ENCODE measurements around the gene SEC23A. TPM values are rescaled to one million over a fixed set of nuclear protein-coding genes. Genes with fewer than 3 reads are reported as not detected.
"Not testable (repeated sequence)": the region's sequence is repeated elsewhere in the genome, so short reads cannot be mapped to it uniquely, and the experiment has no call there.

The SEC23A gene
- total RNA-seq, 2 experiments from 2014 or later, result 68.4 to 82.1 TPM

DNA sequence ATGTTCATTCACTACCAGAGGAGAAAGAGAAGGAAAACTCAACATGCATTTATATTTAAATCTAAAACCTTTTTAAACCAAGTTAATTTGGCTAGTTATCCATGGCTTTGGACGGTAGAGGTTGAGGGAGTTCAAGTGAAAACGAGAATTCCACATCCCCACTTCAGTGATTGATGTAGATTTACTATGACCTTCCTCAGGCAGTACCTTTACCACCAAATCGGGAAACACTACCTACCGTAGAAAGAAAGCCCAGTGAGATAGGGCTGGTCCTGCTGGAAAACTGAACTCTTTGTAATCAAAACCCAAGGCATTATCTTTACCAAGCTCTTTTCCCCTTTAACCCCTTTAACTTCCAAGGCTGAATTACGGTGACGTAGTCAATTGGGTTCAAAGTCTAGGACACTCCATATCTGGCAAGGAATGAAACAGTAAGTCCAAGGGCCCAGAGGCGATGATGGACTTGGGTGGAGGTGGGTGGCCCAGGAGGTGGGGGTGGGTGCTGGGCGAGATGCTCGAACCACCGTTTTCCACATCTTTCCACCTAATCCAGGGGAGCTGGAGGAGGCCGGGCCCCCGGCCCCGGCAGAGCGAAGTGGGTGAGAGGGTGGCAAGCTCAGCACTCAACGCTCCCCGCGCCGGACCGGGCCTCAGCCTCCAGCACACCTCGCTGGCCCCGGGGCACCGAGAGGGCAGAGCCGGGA is 618 bp downstream of the SEC23A start:
- DNase-seq, result peak in 4 of 14 experiments; percentile 3 to 40 (median 24)
- Mint-ChIP-seq H3K4me1 (ENCODE audit: low read depth) (peaks cover 59% of the 10 kb centered on the region), H3K27ac (peak overlapping the region; percentile 98), H3K4me3 (peak overlapping the region; percentile 98), H3K27me3 (no peaks in the 10 kb centered on the region), H3K9me3 (no peaks in the 10 kb centered on the region), H3K36me3 (ENCODE audit: low read depth) (peaks cover 5% of the 10 kb centered on the region)
- Histone ChIP-seq H3K36me3 (ENCODE audit: insufficient read depth, low read length) (no peaks in the 10 kb centered on the region), H3K4me1 (ENCODE audit: insufficient read depth, low read length) (peaks cover 38% of the 10 kb centered on the region), H3K27ac (ENCODE audit: low read depth in 1 of 2, low read length in 2 of 2) (peak overlapping the region; percentile 83 to 96), H3K9me3 (ENCODE audit: control insufficient read depth in 1 of 2, insufficient read depth in 1 of 2, low read length in 2 of 2) (no peaks in the 10 kb centered on the region), H3K4me3 (ENCODE audit: low read length) (peak overlapping the region; percentile 100), H3K27me3 (ENCODE audit: control insufficient read depth in 1 of 2, insufficient read depth in 2 of 2, low read length in 2 of 2) (no peaks in the 10 kb centered on the region)
- ChIA-PET POLR2A (interaction anchor here (1.0 to 5.2 kb wide), 9 partner anchors 12 to 330 kb away, joined by 3 to 59 read pairs (median 13); partner anchors contain the start of genes FBXO33, GEMIN2, PNN and TRAPPC6B), CTCF (interaction anchor here (1.1 to 2.2 kb wide), 2 partner anchors 11 to 68 kb away, joined by 3 to 10 read pairs; partner anchors contain the start of genes GEMIN2 and TRAPPC6B)
- TF ChIP-seq, protein P1, sequence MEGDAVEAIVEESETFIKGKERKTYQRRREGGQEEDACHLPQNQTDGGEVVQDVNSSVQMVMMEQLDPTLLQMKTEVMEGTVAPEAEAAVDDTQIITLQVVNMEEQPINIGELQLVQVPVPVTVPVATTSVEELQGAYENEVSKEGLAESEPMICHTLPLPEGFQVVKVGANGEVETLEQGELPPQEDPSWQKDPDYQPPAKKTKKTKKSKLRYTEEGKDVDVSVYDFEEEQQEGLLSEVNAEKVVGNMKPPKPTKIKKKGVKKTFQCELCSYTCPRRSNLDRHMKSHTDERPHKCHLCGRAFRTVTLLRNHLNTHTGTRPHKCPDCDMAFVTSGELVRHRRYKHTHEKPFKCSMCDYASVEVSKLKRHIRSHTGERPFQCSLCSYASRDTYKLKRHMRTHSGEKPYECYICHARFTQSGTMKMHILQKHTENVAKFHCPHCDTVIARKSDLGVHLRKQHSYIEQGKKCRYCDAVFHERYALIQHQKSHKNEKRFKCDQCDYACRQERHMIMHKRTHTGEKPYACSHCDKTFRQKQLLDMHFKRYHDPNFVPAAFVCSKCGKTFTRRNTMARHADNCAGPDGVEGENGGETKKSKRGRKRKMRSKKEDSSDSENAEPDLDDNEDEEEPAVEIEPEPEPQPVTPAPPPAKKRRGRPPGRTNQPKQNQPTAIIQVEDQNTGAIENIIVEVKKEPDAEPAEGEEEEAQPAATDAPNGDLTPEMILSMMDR (IDR thresholded peaks at IDR 0.05), result no peak
- ATAC-seq (ENCODE audit: poor library complexity), result peak; percentile 16
- intact Hi-C loops (cut with DNase I, micrococcal nuclease), result loop anchor here (2.0 to 5.0 kb wide), 3 partner anchors 70 to 328 kb away; partner anchors contain the start of gene TRAPPC6B (in 1 of the 2)

GRCh38 chr14:39099748-39100147 is 3.3 kb downstream of the SEC23A start:
- TF ChIP-seq, protein P1 (IDR thresholded peaks at IDR 0.05), result no peak
- intact Hi-C loops (cut with DNase I, micrococcal nuclease), result loop anchor here (5.0 kb wide), 2 partner anchors 73 to 168 kb away; partner anchors contain the start of gene TRAPPC6B (in 1 of the 2)
- peaks cover 45% of the 10 kb centered on the region for H3K4me1 ChIP-seq (ENCODE audit: insufficient read depth, low read length)
- DNase-seq (no peak), ATAC-seq (ENCODE audit: poor library complexity) (no peak)
- Mint-ChIP-seq H3K4me3 (peak overlapping the region; percentile 26), H3K9me3 (no peaks in the 10 kb centered on the region), H3K36me3 (ENCODE audit: low read depth) (peaks cover 26% of the 10 kb centered on the region), H3K27me3 (no peaks in the 10 kb centered on the region), H3K27ac (peak overlapping the region; percentile 16), H3K4me1 (ENCODE audit: low read depth) (peaks cover 64% of the 10 kb centered on the region)
- ChIA-PET CTCF (no interaction called here), POLR2A (interaction anchor here (1.2 to 1.8 kb wide), 2 partner anchors 14 to 332 kb away, joined by 3 to 7 read pairs; partner anchors contain the start of genes FBXO33 and GEMIN2)
- no peaks in the 10 kb centered on the region for H3K9me3 ChIP-seq (ENCODE audit: control insufficient read depth in 1 of 2, insufficient read depth in 1 of 2, low read length in 2 of 2)
- no peak overlapping the region for H3K27ac ChIP-seq (ENCODE audit: low read depth in 1 of 2, low read length in 2 of 2)
- H3K27me3 ChIP-seq (ENCODE audit: control insufficient read depth in 1 of 2, insufficient read depth in 2 of 2, low read length in 2 of 2), result no peaks in the 10 kb centered on the region
- H3K36me3 ChIP-seq (ENCODE audit: insufficient read depth, low read length), result peaks cover 8% of the 10 kb centered on the region
- H3K4me3 ChIP-seq (ENCODE audit: low read length), result no peak overlapping the region

DNA sequence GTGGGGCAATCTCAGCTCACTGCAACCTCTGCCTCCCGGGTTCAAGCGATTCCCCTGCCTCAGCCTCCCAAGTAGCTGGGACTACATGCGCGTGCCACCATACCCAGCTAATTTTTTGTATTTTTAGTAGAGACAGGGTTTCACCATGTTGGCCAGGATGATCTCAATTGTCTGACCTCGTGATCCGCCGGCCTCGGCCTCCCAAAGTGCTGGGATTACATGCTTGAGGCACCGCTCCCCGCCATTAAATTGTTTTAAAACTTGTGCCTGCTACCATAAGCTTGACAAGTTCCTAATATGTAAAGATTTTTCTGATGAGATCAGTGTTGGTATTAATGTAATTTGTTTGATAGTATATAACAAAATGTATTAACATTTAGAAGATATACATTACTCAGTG is 3.8 kb downstream of the SEC23A start:
- Mint-ChIP-seq H3K36me3 (ENCODE audit: low read depth) (peaks cover 32% of the 10 kb centered on the region), H3K4me1 (ENCODE audit: low read depth) (peaks cover 63% of the 10 kb centered on the region), H3K27ac (peak overlapping the region; percentile 16)
- CTCF ChIA-PET, result interaction anchor here (0.6 to 2.1 kb wide), 2 partner anchors 15 to 28 kb away, joined by 3 to 6 read pairs; partner anchors contain the start of gene GEMIN2
- intact Hi-C loops (cut with DNase I, micrococcal nuclease); H3K4me3 ChIP-seq (ENCODE audit: low read length); H3K4me3 Mint-ChIP-seq; ATAC-seq (ENCODE audit: poor library complexity); DNase-seq; H3K9me3 ChIP-seq (ENCODE audit: control insufficient read depth in 1 of 2, insufficient read depth in 1 of 2, low read length in 2 of 2); H3K9me3 Mint-ChIP-seq; H3K27me3 Mint-ChIP-seq; H3K27me3 ChIP-seq (ENCODE audit: control insufficient read depth in 1 of 2, insufficient read depth in 2 of 2, low read length in 2 of 2); H3K27ac ChIP-seq (ENCODE audit: low read depth in 1 of 2, low read length in 2 of 2): not testable (repeated sequence)
- Histone ChIP-seq H3K4me1 (ENCODE audit: insufficient read depth, low read length) (peaks cover 43% of the 10 kb centered on the region), H3K36me3 (ENCODE audit: insufficient read depth, low read length) (peaks cover 11% of the 10 kb centered on the region)
- POLR2A ChIA-PET, result interaction anchor here (1.2 to 1.8 kb wide), 2 partner anchors 15 to 333 kb away, joined by 3 to 7 read pairs; partner anchors contain the start of genes FBXO33 and GEMIN2

Data from CD4-positive, alpha-beta T cell (primary cell).